ENCODE results near the gene CAMSAP2.

CAMSAP2 gene

DNA sequence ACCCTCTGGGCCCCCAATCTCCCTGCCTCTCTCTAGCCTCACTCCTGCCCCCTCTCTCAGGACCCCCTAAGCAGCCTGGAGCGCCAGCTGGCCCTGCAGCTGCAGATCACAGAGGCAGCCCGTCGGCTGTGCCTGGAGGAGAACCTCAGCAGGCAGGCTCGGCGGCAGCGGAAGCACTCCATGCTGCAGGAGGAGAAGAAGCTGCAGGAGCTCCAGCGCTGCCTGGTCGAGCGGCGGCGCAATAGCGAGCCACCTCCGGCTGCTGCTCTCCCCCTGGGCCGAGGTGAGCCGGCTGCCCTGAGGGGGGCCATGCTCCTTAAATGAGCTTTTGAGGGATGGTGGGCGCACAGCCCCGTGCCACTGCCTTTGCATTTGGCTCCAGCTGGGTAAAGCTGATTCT is 162.2 kb downstream of the CAMSAP2 start:
- DNase-seq: no peak

DNA sequence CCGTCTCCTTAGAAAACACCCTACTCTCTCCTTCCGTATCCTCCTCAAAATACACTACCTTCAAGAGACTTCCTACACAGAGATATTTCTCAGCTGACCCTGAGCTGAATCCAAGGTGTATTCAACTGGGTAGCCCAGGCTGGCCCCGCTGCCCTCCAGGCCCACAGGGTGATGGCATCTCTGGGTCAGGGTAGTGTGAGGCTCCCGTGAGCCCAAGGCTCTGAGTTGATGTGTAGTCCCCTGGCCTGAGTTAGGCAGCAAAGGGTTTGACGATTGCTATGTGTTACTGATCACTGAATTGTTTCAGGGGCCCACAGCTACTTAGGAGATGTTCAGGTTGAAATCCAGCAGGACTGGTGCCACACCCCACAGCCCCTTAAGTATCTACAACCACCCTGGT is 162.7 kb downstream of the CAMSAP2 start:
- no peak for DNase-seq

GRCh38 chr1:200901796-200902444 is 163.2 kb downstream of the CAMSAP2 start:
- DNase-seq: no peak

GRCh38 chr1:200903793-200904192 is 165.1 kb downstream of the CAMSAP2 start:
- DNase-seq: no peak

DNA sequence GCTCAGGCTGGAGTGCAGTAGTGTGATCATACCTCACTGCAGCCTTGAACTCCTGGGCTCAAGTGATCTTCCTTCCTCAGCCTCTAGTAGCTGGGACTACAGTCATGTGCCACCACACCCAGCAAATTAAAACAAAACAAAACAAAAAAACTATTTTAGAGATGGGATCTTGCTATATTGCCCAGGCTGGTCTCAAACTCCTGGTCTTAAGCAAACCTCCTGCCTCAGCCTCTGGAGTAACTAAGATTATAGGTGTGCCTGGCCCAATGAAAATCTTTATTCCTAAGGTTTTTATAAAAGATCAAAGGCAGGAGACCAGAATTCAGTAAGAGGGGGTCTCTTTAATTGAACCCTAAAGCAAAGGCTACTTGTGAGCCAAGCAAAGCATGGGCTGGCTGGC is 166.1 kb downstream of the CAMSAP2 start:
- DNase-seq: no peak

DNA sequence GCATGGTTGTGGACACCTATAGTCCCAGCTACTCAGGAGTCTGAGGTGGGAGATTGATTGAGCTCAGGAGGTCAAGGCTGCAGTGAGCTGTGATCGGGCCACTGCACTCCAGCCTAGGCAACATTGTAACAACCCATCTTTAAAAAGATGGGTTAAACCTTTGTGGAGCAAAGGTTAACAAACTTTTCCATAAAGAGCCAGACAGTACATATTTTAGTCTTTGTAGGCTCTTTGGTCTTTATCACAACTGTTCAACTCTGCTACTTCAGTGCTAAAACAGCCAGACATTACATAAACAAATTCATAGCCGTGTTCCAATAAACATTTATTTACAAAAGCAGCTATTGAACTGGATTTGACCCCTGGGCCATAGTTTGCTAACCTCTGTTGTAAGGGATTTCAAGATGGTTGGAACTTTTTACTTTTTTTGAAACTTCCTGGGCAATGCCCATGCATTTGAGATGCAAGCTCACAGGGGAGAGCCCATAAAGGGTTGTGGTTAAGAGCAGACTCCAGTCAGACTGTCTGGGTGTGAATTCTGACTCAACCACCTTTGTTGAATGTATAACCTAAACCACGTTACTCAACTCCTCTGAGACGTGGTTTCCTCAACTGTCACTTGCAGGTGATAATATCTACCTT is 166.8 kb downstream of the CAMSAP2 start:
- DNase-seq: no peak

GRCh38 chr1:200906491-200906890 is 167.8 kb downstream of the CAMSAP2 start:
- no peak for DNase-seq

GRCh38 chr1:200907611-200908097 is 169.0 kb downstream of the CAMSAP2 start:
- DNase-seq: no peak

DNA sequence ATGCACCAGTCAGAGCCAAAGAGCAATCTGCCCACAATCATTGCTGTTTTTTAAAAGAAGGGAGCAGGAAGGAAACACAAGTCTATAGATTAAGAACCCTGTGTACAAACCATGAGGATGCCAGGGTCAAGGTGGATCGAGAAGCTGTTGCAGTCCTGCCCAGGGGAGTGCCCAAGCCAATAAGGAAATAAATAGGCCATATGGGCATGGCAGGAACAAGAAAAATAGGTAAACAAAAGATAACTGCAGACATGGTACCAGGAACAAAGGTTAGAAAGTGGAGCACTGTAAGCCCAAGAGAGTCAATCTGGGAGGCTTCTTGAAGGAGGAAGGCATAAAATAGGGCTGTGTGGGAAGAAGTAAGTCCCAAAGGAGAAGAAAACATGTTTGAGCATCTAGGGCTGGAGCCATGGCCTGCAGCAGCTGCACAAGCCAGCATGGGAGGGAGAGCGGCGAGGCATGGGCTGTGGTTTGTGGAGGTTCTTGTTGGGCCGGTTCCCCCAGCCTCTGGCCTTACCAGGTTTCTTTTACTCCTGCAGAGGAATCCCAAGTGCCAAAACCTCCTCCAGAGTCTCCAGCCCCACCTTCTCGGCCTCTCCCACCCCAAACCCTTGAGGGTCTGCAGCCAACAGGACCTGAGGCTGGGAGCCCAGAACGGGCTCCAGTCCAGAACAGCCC is 169.6 kb downstream of the CAMSAP2 start:
- DNase-seq: no peak

GRCh38 chr1:200909071-200909470 is 170.4 kb downstream of the CAMSAP2 start:
- DNase-seq: no peak

GRCh38 chr1:200909757-200910239 is 171.1 kb downstream of the CAMSAP2 start:
- DNase-seq: no peak

Measured in activated CD4-positive, alpha-beta T cell treated with anti-CD3 and anti-CD28 coated beads for 1 hour (primary cell).